ENCODE measurements around the gene TMEM151A. TPM values are rescaled to one million over a fixed set of nuclear protein-coding genes. Genes with fewer than 3 reads are reported as not detected.
A peak's percentile ranks its signal among the peaks of the same experiment; 100 is the strongest.

TMEM151A gene
- total RNA-seq, 1 donor from 2014 or later: not detected

DNA sequence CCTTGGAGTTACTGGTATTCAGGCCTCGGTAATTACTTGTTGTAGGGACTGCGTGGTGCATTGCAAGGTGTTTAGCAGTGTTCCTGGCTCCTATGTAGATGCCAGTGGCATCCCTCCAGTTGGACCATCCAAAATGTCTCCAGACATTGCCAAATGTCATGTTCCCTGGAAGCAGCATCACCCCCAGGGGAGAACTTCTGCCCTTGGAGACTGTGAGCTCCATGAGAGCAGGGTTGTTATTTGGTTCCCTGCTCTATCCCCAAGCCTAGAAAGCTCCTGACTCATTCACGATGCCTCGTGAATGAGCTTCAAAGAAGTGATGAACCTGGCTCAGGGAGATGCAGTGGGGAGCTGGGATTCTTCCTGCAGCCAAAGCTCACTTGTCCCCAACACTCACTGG, 29.9 kb downstream of the TMEM151A start:
- H3K27me3 ChIP-seq (ENCODE audit: low read depth): no peaks in the 10 kb centered on the region
- ATAC-seq: no peak
- intact Hi-C loops (cut with DNase I): no loop called here
- peaks cover 31% of the 10 kb centered on the region for H3K4me1 ChIP-seq
- H3K36me3 ChIP-seq: no peaks in the 10 kb centered on the region
- TF ChIP-seq, protein P1, sequence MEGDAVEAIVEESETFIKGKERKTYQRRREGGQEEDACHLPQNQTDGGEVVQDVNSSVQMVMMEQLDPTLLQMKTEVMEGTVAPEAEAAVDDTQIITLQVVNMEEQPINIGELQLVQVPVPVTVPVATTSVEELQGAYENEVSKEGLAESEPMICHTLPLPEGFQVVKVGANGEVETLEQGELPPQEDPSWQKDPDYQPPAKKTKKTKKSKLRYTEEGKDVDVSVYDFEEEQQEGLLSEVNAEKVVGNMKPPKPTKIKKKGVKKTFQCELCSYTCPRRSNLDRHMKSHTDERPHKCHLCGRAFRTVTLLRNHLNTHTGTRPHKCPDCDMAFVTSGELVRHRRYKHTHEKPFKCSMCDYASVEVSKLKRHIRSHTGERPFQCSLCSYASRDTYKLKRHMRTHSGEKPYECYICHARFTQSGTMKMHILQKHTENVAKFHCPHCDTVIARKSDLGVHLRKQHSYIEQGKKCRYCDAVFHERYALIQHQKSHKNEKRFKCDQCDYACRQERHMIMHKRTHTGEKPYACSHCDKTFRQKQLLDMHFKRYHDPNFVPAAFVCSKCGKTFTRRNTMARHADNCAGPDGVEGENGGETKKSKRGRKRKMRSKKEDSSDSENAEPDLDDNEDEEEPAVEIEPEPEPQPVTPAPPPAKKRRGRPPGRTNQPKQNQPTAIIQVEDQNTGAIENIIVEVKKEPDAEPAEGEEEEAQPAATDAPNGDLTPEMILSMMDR (IDR thresholded peaks at IDR 0.05): no peak
- no peaks in the 10 kb centered on the region for H3K9me3 ChIP-seq
- H3K4me3 ChIP-seq: no peak overlapping the region
- no peak overlapping the region for H3K27ac ChIP-seq
- DNase-seq: no peak

DNA sequence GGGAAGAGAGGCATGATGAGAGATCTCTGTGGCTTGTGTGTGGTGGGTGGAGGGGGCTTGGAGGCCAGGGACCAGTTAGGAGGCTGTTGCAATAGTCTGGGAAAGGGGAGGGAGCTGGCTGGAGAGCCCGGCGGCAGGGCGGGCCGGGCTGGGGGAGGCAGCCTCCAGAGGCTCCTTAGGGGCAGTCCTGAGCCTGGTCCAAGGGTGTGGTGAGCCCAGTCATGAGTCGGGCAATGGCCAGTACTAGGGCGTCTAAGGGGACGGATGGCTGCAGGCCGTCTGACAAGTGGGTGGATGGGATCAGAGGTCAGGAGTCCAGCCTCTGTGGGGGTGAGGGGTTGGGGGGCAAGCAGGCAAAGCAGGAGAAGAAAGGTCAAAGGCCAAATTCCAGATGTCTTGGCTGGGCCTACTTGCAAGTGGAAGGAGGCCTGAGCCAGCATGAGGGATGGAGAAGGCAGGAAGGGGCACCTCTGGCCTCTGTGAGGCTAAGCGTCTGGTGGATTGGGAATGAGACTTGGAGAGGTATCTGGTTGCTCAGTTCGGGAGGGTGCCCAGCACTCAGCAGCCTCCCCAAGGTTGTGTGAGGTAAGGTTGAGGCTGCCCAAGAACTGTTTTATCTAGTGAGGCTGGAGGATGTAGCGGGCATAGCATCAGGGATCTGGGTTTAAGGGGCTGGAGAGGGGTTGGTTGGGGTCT, 31.2 kb downstream of the TMEM151A start:
- H3K4me3 ChIP-seq: no peak overlapping the region
- no peak for ATAC-seq
- TF ChIP-seq, protein P1 (IDR thresholded peaks at IDR 0.05): no peak
- intact Hi-C loops (cut with DNase I): no loop called here
- H3K27ac ChIP-seq: no peak overlapping the region
- no peaks in the 10 kb centered on the region for H3K9me3 ChIP-seq
- no peaks in the 10 kb centered on the region for H3K36me3 ChIP-seq
- DNase-seq: no peak
- no peaks in the 10 kb centered on the region for H3K27me3 ChIP-seq (ENCODE audit: low read depth)
- H3K4me1 ChIP-seq: peaks cover 28% of the 10 kb centered on the region

DNA sequence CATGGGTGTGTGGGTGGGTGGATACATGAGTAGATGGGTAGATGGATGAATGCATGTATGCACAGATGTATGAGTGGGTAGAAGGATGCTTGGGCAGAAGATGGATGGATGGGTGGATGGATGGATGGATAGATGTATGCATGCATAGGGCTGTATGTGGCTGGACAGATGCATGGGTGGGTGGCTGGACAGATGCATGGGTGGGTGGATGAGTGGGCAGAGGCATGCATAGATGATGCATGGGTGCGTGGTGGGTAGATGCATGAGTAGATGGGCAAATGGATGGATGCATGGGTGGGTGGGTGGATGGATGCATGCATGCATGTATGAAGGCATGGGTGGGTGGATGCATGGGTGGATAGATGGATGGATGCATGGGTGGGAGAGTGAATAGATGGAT, 32.0 kb downstream of the TMEM151A start:
- peaks cover 28% of the 10 kb centered on the region for H3K4me1 ChIP-seq
- no peaks in the 10 kb centered on the region for H3K27me3 ChIP-seq (ENCODE audit: low read depth)
- no peaks in the 10 kb centered on the region for H3K9me3 ChIP-seq
- ATAC-seq (no peak), DNase-seq (no peak)
- intact Hi-C loops (cut with DNase I): no loop called here
- no peak overlapping the region for H3K4me3 ChIP-seq
- TF ChIP-seq, protein P1 (IDR thresholded peaks at IDR 0.05): no peak
- H3K36me3 ChIP-seq: no peaks in the 10 kb centered on the region
- no peak overlapping the region for H3K27ac ChIP-seq

DNA sequence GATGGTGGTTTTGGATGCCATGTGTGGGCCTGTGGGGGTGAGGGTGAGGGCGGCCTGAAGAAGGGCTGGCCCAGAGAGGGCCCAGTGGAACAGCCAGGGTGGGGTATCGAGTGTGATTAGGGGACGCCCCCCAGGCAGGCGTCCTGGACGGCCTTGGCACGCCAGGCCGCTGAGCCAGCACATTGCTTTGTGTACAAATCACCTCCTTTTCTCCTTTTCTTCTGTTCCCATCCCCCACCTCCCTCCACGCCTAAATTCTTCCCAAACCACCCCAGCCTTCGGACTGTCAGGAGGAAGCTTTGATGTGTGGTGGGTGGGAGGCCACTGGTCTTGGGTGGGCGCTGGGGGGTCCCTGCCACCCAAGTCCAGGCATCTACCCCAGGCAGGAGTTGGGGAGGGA, 33.0 kb downstream of the TMEM151A start:
- no peak for ATAC-seq
- no peaks in the 10 kb centered on the region for H3K27me3 ChIP-seq (ENCODE audit: low read depth)
- TF ChIP-seq, protein P1 (IDR thresholded peaks at IDR 0.05): no peak
- H3K27ac ChIP-seq: no peak overlapping the region
- H3K36me3 ChIP-seq: no peaks in the 10 kb centered on the region
- H3K4me1 ChIP-seq: peaks cover 26% of the 10 kb centered on the region
- no peak overlapping the region for H3K4me3 ChIP-seq
- H3K9me3 ChIP-seq: no peaks in the 10 kb centered on the region
- intact Hi-C loops (cut with DNase I): no loop called here
- no peak for DNase-seq

DNA sequence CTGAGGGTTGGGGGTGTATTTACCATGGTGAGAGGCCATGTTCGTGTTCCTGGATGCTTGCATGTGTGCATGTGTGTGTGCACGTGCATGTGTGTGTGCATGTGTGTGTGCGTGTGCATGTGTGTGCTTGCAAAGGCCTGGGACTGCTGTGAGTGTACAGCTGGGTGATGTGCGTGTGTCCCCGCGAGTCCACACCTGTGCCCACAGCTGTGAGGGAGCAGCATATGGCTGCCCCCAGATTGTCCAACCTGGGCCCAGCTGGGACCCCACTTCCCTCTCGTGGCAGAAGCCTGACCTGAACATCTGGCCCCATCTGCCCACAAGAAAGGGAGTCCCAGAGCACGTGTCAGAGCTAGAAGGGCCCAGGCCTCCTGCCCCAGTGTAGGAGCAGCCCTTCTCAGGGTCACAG, 33.6 kb downstream of the TMEM151A start:
- intact Hi-C loops (cut with DNase I): no loop called here
- no peak for DNase-seq
- Histone ChIP-seq H3K36me3 (no peaks in the 10 kb centered on the region), H3K4me3 (no peak overlapping the region), H3K27ac (peak overlapping the region; percentile 9), H3K27me3 (ENCODE audit: low read depth) (no peaks in the 10 kb centered on the region), H3K4me1 (peaks cover 26% of the 10 kb centered on the region), H3K9me3 (no peaks in the 10 kb centered on the region)
- ATAC-seq: no peak
- TF ChIP-seq, protein P1 (IDR thresholded peaks at IDR 0.05): no peak

Data from lower lobe of right lung (tissue), 2 donors.